ENCODE measurements around the gene FAM131A. TPM values are rescaled to one million over a fixed set of nuclear protein-coding genes. Genes with fewer than 3 reads are reported as not detected.

FAM131A gene
- total and polyA plus RNA-seq, 9 of the 15 experiments (the other 6 are each of a cell fraction or from before 2014, with no cell fraction given): 0.48 to 11.1 (median 4.3) TPM

DNA sequence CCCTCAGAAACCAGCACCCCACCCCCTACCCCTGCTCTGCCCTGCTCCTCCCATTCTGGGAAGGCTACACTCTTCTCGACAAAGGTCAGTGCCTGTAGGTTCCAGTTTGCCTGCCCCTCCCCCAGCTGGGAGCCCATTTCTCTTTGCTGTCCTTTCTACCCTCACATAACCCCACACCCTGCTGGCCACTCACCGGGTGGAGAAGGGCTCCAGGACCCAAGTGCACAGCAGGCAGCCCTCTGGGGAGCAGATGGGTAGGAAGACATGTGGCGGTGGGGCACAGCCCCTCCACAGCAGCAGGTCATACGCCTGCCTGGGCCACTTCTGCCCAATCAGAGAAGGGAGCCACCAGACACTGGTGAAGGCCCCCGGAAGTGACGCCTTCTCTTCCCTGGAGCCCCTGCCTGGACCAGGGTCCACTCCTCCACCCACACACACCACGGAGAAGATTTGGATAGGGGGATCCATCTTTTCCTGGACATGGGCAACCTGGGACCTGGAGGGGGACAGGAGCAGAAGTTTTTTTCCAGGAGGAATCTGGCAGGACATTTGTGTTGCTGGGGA is 40.6 kb downstream of the FAM131A start, which contains the start of gene THPO (continued):
- TF ChIP-seq, protein P1, sequence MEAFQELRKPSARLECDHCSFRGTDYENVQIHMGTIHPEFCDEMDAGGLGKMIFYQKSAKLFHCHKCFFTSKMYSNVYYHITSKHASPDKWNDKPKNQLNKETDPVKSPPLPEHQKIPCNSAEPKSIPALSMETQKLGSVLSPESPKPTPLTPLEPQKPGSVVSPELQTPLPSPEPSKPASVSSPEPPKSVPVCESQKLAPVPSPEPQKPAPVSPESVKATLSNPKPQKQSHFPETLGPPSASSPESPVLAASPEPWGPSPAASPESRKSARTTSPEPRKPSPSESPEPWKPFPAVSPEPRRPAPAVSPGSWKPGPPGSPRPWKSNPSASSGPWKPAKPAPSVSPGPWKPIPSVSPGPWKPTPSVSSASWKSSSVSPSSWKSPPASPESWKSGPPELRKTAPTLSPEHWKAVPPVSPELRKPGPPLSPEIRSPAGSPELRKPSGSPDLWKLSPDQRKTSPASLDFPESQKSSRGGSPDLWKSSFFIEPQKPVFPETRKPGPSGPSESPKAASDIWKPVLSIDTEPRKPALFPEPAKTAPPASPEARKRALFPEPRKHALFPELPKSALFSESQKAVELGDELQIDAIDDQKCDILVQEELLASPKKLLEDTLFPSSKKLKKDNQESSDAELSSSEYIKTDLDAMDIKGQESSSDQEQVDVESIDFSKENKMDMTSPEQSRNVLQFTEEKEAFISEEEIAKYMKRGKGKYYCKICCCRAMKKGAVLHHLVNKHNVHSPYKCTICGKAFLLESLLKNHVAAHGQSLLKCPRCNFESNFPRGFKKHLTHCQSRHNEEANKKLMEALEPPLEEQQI (IDR thresholded peaks at IDR 0.05): no peak
- TF ChIP-seq FOXP1 (CRISPR knock-in tag; IDR thresholded peaks at IDR 0.05) (no peak), CREM (IDR thresholded peaks at IDR 0.05; ENCODE audit: low read depth) (peak; percentile 48; the same call in 1 of the 2 replicates), ARID1B (IDR thresholded peaks at IDR 0.05) (0 out of 2 replicates have a peak, but pooled peaks have one; percentile 9), SIRT6 (IDR thresholded peaks at IDR 0.05; ENCODE audit: low read depth, low read length) (no peak), JUND (IDR thresholded peaks at IDR 0.05; ENCODE audit: borderline replicate concordance, low read depth, low read length) (0 out of 2 replicates have a peak, but pooled peaks have one; percentile 22), JUND (tag; IDR thresholded peaks at IDR 0.05; ENCODE audit: borderline replicate concordance, low read depth, low read length) (no peak), MEF2A (IDR thresholded peaks at IDR 0.05; ENCODE audit: control insufficient read depth, low read depth, low read length) (no peak), ZNF3 (CRISPR knock-in tag; IDR thresholded peaks at IDR 0.05) (no peak), POLR2G (IDR thresholded peaks at IDR 0.05; ENCODE audit: low read depth, low read length) (peak; percentile 43), PPARD (CRISPR knock-in tag; IDR thresholded peaks at IDR 0.05) (no peak), ZC3H4 (CRISPR knock-in tag; IDR thresholded peaks at IDR 0.05; ENCODE audit: borderline replicate concordance) (no peak), NFATC3 (IDR thresholded peaks at IDR 0.05) (no peak), RBFOX2 (IDR thresholded peaks at IDR 0.05; ENCODE audit: low read depth, low read length) (peak; percentile 40), ZKSCAN3 (CRISPR knock-in tag; IDR thresholded peaks at IDR 0.05) (no peak)
- TF ChIP-seq, protein P2, sequence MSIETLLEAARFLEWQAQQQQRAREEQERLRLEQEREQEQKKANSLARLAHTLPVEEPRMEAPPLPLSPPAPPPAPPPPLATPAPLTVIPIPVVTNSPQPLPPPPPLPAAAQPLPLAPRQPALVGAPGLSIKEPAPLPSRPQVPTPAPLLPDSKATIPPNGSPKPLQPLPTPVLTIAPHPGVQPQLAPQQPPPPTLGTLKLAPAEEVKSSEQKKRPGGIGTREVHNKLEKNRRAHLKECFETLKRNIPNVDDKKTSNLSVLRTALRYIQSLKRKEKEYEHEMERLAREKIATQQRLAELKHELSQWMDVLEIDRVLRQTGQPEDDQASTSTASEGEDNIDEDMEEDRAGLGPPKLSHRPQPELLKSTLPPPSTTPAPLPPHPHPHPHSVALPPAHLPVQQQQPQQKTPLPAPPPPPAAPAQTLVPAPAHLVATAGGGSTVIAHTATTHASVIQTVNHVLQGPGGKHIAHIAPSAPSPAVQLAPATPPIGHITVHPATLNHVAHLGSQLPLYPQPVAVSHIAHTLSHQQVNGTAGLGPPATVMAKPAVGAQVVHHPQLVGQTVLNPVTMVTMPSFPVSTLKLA (conservative IDR thresholded peaks at IDR 0.05): 0 out of 4 replicates have a peak, but pooled peaks of 1 of the 2 experiments have one; percentile 41
- TF ChIP-seq, protein P3, sequence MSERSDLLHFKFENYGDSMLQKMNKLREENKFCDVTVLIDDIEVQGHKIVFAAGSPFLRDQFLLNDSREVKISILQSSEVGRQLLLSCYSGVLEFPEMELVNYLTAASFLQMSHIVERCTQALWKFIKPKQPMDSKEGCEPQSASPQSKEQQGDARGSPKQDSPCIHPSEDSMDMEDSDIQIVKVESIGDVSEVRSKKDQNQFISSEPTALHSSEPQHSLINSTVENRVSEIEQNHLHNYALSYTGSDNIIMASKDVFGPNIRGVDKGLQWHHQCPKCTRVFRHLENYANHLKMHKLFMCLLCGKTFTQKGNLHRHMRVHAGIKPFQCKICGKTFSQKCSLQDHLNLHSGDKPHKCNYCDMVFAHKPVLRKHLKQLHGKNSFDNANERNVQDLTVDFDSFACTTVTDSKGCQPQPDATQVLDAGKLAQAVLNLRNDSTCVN (CRISPR knock-in tag; IDR thresholded peaks at IDR 0.05): 0 out of 2 replicates have a peak, but pooled peaks have one; percentile 7
- TF ChIP-seq, protein P4, sequence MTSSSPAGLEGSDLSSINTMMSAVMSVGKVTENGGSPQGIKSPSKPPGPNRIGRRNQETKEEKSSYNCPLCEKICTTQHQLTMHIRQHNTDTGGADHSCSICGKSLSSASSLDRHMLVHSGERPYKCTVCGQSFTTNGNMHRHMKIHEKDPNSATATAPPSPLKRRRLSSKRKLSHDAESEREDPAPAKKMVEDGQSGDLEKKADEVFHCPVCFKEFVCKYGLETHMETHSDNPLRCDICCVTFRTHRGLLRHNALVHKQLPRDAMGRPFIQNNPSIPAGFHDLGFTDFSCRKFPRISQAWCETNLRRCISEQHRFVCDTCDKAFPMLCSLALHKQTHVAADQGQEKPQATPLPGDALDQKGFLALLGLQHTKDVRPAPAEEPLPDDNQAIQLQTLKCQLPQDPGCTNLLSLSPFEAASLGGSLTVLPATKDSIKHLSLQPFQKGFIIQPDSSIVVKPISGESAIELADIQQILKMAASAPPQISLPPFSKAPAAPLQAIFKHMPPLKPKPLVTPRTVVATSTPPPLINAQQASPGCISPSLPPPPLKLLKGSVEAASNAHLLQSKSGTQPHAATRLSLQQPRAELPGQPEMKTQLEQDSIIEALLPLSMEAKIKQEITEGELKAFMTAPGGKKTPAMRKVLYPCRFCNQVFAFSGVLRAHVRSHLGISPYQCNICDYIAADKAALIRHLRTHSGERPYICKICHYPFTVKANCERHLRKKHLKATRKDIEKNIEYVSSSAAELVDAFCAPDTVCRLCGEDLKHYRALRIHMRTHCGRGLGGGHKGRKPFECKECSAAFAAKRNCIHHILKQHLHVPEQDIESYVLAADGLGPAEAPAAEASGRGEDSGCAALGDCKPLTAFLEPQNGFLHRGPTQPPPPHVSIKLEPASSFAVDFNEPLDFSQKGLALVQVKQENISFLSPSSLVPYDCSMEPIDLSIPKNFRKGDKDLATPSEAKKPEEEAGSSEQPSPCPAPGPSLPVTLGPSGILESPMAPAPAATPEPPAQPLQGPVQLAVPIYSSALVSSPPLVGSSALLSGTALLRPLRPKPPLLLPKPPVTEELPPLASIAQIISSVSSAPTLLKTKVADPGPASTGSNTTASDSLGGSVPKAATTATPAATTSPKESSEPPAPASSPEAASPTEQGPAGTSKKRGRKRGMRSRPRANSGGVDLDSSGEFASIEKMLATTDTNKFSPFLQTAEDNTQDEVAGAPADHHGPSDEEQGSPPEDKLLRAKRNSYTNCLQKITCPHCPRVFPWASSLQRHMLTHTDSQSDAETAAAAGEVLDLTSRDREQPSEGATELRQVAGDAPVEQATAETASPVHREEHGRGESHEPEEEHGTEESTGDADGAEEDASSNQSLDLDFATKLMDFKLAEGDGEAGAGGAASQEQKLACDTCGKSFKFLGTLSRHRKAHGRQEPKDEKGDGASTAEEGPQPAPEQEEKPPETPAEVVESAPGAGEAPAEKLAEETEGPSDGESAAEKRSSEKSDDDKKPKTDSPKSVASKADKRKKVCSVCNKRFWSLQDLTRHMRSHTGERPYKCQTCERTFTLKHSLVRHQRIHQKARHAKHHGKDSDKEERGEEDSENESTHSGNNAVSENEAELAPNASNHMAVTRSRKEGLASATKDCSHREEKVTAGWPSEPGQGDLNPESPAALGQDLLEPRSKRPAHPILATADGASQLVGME (CRISPR knock-in tag; IDR thresholded peaks at IDR 0.05): no peak
